ENCODE measurements around the gene STBD1. TPM values are rescaled to one million over a fixed set of nuclear protein-coding genes. Genes with fewer than 3 reads are reported as not detected.
"Not testable (repeated sequence)": the region's sequence is repeated elsewhere in the genome, so short reads cannot be mapped to it uniquely, and the experiment has no call there.

STBD1 gene
- total RNA-seq, 2 donors from 2014 or later: 0.30 TPM; not detected in 1

- H3K4me1 Mint-ChIP-seq (ENCODE audit: low read depth): peaks cover 10% of the 10 kb centered on the region
- DNase-seq: no peak
- H3K27me3 Mint-ChIP-seq (ENCODE audit: low read depth): peaks cover 5% of the 10 kb centered on the region
- peaks cover 12 to 19% of the 10 kb centered on the region in 2 donors for H3K36me3 Mint-ChIP-seq (ENCODE audit: insufficient read depth in 2 of 2)
- H3K4me3 Mint-ChIP-seq: no peak overlapping the region
- H3K27ac Mint-ChIP-seq: no peak overlapping the region
- H3K9me3 Mint-ChIP-seq: peaks cover 19 to 21% of the 10 kb centered on the region in 2 donors
- ATAC-seq (replicated peaks in 1 of 2): no peak
Observed at GRCh38 chr4:76357981-76358380, 51.4 kb downstream of the STBD1 start.

GRCh38 chr4:76359881-76360466, 53.4 kb downstream of the STBD1 start:
- not testable (repeated sequence) for H3K27ac Mint-ChIP-seq; ATAC-seq (replicated peaks in 1 of 2); DNase-seq; H3K27me3 Mint-ChIP-seq (ENCODE audit: low read depth); H3K4me3 Mint-ChIP-seq
- Mint-ChIP-seq H3K4me1 (ENCODE audit: low read depth) (peaks cover 15% of the 10 kb centered on the region), H3K36me3 (ENCODE audit: insufficient read depth in 2 of 2) (peaks cover 12 to 19% of the 10 kb centered on the region in 2 donors), H3K9me3 (peaks cover 19 to 21% of the 10 kb centered on the region in 2 donors)

Other genes with a start within 250 kb of the STBD1 start
- gene ART3, start 232.0 kb upstream of the STBD1 start, total RNA-seq: not detected
- gene NUP54, start 158.3 kb upstream of the STBD1 start, total RNA-seq: 10 to 100 TPM; 51.3 to 51.9 TPM
- 1 to 10 TPM; 5.1 to 8.1 TPM for gene SCARB2, start 92.9 kb upstream of the STBD1 start, total RNA-seq
- gene FAM47E, start 55.0 kb upstream of the STBD1 start, total RNA-seq: not detected
- not detected for gene CCDC158, start 114.4 kb downstream of the STBD1 start, total RNA-seq
- gene SHROOM3, start 128.5 kb downstream of the STBD1 start, total RNA-seq: under 1 TPM; 0.09 to 0.10 TPM